GM21526 (cell line): ENCODE results near the gene DPYD.
A peak's percentile ranks its signal among the peaks of the same experiment; 100 is the strongest.

Experiments
- ATAC-seq: cut with Tn5 transposase; IDR thresholded peaks from one replicate; pipeline ENCODE4 v1.9.1; 2021; ENCODE audit warnings: moderate library complexity; ENCODE audit not compliant: unreplicated experiment, low FRiP score

DPYD gene

DNA sequence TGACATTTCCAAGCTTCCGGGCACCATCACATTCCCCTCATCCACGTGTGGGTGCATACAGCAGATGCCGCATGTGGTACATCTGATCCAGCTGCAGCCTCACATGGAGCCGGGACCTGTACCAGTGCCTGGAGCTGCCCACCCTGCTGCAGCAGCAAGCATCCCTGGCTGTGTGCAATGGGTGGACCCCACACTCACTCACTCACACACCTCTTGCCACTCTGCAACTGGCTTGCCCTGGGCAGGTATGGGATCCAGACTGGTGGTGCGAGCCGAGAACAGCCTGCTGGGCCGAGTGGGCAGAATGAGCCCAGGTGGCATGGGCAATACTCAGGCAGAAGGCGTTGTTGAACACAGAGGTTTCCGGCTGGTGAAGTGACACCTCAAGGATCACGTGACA is 75.0 kb downstream of the DPYD start:
- no peak for ATAC-seq

DNA sequence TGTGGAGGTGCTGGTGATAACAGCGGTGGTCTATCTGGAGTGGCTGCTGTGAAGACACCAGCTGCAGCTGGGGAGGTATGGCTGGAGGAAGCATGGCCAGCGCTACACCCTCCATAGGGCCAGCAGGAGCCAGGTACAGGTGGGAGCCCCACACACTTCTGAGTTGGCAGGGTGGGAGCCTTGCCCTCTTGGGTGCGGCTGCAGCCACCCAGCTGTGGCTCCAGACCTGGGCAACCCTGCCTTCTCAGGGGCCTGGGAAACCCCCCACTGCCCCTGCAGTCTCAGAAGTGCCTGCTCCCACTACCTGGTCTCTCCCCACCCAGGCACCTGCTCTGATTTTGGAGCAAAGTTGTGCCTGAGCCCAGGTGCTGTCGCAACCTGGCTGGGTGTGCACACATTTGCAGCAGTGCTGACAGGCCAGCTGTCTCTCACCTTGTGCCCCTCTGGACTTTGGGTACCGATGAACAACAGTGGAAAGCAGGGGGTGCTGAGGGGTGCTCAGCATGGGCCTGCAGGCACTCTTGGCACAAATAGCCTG is 76.2 kb downstream of the DPYD start:
- ATAC-seq = no peak

DNA sequence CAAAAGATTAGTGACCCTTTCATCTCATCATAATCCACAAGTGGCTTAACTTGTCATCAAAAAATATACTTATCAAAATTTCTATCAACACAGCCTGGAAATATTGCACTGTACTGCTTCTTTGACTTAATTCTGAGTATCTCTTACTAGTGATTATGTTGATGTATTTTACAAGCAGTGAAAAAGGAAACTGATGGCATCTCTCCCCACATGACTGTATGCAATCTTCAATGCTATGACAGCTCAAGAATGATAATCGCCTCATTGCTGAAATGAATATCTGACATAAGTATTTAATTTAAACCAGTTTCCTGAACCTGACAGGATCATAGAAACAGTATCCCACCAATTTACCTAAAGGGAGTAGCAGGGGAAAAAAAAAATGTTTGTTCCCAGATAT is 79.5 kb downstream of the DPYD start:
- no peak for ATAC-seq

GRCh38 chr1:97837161-97837560 is 83.7 kb downstream of the DPYD start:
- no peak for ATAC-seq

GRCh38 chr1:97834899-97835298 is 85.9 kb downstream of the DPYD start:
- no peak for ATAC-seq

DNA sequence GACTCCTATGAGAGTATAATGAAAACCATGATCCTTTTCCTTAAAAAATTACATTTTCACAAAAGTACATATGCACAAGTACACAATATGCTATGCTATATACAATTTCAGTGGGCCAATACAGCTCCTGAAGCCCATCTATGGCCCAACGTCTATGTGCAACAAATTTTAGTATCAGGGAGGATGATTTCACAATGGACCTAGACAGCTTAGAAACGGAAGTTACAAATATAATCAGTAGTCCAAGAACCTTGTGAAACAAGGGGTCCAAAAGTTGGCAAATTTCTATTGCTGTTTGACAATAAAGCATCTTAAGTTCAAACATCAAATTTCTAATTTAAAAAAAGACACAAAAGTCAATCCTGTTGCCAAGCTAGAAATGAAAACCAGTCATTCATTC is 87.0 kb downstream of the DPYD start:
- no peak for ATAC-seq

GRCh38 chr1:97832481-97832880 is 88.4 kb downstream of the DPYD start:
- ATAC-seq = no peak

DNA sequence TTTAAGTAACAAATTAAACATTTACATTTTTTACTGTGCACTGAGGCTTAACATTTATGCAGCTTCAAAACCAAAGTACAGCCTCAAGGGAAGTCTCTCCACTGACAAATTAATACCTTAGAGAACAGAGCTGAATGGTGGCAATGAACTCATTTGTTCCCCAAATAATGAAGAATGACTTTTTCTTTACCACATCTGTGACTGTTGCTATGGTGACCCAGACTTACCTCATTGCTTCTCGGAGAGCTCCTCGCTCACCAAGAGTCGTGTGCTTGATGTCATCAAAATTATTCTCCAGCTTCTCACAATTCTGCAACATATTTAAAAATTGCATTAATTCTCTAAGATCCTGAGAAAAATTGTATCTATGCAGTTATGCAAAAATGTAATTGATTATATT is 92.9 kb downstream of the DPYD start:
- ATAC-seq = no peak

GRCh38 chr1:97826820-97827219 is 94.0 kb downstream of the DPYD start:
- no peak for ATAC-seq

- no peak for ATAC-seq
Observed at GRCh38 chr1:97824624-97825023, 96.2 kb downstream of the DPYD start.

DNA sequence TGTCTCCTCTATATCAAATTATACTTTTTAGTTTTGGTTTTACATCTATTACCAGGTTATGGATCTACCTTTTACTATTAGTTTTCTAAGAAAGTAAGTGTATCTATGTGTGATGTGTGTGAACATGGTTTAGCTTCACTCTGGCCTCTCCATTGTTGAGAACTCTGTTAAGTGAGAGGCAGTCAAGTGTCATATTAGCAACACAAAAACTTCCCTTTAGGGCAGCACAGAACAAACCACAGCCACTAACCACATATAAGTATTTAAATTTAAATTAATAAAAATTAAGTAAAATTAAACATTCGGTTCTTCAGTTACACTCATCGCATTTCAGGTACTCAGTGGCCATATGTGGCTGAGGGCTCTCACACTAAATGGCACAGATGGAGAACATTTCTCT is 96.6 kb downstream of the DPYD start:
- no peak for ATAC-seq

DNA sequence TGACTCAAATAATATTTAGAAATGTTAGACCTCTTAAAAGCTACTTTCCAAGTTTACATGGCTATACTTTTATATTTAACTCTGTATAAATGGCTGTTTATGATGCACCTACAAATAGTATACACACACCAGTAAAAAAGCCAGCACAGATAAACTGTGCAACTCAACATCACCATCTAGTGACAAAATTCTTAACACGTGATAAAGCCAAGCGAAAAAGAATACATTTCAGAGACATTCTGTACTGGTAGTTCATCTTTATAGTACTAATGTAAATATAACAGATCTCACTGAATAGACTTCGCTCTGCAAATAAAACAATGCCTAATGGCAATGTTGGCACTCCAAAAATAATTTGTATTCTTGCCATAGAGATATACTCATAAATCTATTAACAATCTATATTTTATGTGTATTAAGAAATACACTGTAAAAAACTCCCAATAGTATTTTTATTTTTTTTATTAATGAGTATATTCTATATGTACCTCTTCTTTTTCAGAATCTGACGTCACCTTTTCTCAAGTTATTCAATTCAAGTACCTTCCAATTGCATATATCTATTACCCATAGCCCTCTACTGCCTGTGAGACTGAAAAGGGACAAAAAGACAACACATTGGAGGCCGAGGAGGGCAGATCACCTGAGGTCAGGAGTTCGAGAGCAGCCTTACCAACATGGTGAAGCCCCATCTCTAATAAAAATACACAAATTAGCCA is 100.2 kb downstream of the DPYD start:
- ATAC-seq = peak; percentile 62

GRCh38 chr1:97816927-97817326 is 103.9 kb downstream of the DPYD start:
- ATAC-seq = no peak

GRCh38 chr1:97814804-97815203 is 106.0 kb downstream of the DPYD start:
- no peak for ATAC-seq

- no peak for ATAC-seq
Observed at GRCh38 chr1:97814121-97814520, 106.7 kb downstream of the DPYD start.

DNA sequence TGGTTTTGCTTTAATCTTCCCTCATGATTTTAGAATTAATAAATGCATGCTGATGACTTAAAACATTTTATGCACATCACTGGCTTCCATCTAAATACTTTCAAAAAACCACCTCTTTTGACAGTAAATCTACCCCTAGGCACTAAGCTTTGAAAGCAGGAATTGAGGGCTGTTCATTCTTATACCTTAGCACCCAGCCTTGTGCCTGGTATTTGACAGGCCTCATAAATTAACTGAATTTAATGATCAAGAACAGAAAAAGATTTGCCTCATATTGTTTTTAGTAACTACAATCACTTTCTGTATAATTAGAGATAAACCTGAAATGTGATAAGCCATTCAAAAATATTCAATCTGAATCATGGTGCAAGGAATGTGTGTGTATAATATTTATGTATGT is 108.8 kb downstream of the DPYD start:
- no peak for ATAC-seq

DNA sequence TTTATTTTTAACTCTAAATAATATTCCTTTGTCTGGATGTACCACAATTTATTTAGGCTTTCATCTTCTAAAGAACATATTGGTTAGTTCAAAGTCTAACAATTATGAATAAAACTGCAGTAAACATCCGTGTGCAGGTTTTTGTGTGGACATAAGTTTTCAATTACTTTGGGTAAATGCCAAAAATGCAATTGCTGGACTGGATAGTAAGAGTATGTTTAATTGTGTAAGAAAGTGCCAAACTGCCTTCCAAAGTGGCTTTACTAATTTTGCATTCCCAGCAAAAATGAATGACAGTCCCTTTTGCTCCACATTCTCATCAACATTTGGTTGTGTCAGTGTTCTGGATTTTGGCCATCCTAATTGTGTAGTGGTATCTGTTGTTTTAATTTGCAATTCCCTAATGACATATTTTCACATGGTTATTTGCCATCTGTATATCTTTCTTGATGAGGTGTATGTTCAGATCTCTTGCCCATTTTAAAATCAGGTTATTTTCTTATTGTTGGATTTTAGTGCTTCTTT is 113.8 kb downstream of the DPYD start:
- no peak for ATAC-seq

- ATAC-seq = no peak
Observed at GRCh38 chr1:97806326-97806725, 114.5 kb downstream of the DPYD start.

GRCh38 chr1:97805093-97805492 is 115.7 kb downstream of the DPYD start:
- no peak for ATAC-seq

- ATAC-seq = no peak
Observed at GRCh38 chr1:97803026-97803425, 117.8 kb downstream of the DPYD start.

DNA sequence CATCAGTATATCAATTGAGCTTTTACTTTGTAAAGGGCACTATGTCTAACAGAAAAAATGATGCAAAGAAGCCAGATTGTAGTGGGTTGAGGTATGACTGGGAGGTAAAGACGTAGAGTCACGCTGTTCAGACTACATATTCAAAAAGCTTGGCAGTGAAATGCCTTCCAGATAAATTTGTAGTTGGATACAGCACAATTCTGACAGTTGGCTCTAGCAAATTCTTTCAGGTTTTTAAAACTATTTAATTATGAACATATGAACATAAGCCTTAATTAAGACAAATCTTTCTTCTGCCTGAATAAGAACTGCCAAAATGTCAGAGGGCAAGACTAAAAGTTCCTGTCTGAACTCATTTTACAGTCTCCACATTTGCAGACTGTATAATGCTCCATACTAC is 118.8 kb downstream of the DPYD start:
- no peak for ATAC-seq

- no peak for ATAC-seq
Observed at GRCh38 chr1:97797403-97798183, 123.2 kb downstream of the DPYD start.
